Karpas-422 (cell line): ENCODE measurements around the gene LRRN4CL. TPM values are rescaled to one million over a fixed set of nuclear protein-coding genes. Genes with fewer than 3 reads are reported as not detected.
"Not testable (repeated sequence)": the region's sequence is repeated elsewhere in the genome, so short reads cannot be mapped to it uniquely, and the experiment has no call there.

Source experiments
- DNase-seq: peaks from one replicate; pipeline ENCODE4 v3.0.0-alpha.2; 2015
- H2AFZ ChIP-seq: fragments of 200-600 bp; sonication (generic); 2 replicates; pipeline ENCODE4 v1.6.1; 2014; ENCODE audit warnings: antibody characterized with exemption, low read length, mixed read lengths
- H3K27ac ChIP-seq: fragments of 200-600 bp; sonication (generic); 2 replicates; pipeline ENCODE4 v1.5.1; 2014; ENCODE audit warnings: mild to moderate bottlenecking, low read length, moderate library complexity
- H3K27me3 ChIP-seq: fragments of 200-600 bp; sonication (generic); 2 replicates; pipeline ENCODE4 v1.6.1; 2014; ENCODE audit warnings: low read length, mixed read lengths
- H3K36me3 ChIP-seq: fragments of 200-600 bp; sonication (generic); 2 replicates; pipeline ENCODE4 v1.6.1; 2014; ENCODE audit warnings: low read length, mixed read lengths; ENCODE audit not compliant: insufficient read depth
- H3K4me1 ChIP-seq: fragments of 200-600 bp; sonication (generic); 2 replicates; pipeline ENCODE4 v1.6.1; 2014; ENCODE audit warnings: mild to moderate bottlenecking, low read length, mixed read lengths
- H3K4me2 ChIP-seq: fragments of 200-600 bp; sonication (generic); 2 replicates; pipeline ENCODE4 v1.6.1; 2014; ENCODE audit warnings: low read length, low read depth, mild to moderate bottlenecking; ENCODE audit not compliant: poor library complexity, severe bottlenecking
- H3K4me3 ChIP-seq: fragments of 200-600 bp; sonication (generic); 2 replicates; pipeline ENCODE4 v1.5.1; 2014; ENCODE audit warnings: mild to moderate bottlenecking, antibody characterized with exemption, low read length, mixed read lengths
- H3K79me2 ChIP-seq: fragments of 200-600 bp; sonication (generic); 2 replicates; pipeline ENCODE4 v1.6.1; 2014; ENCODE audit warnings: mild to moderate bottlenecking, low read length, mixed read lengths
- H3K9ac ChIP-seq: fragments of 200-600 bp; sonication (generic); 2 replicates; pipeline ENCODE4 v1.6.0; 2014; ENCODE audit warnings: low read length
- H3K9me2 ChIP-seq: fragments of 200-600 bp; sonication (generic), shearing (Covaris generic); replicated peaks from 2 replicates; pipeline ENCODE4 v1.6.0; 2014; ENCODE audit warnings: mild to moderate bottlenecking, low read length, moderate library complexity; ENCODE audit not compliant: insufficient read depth
- H3K9me3 ChIP-seq: fragments of 300-700, 200-600 bp; sonication (generic); 2 replicates; pipeline ENCODE4 v1.6.1; 2014; ENCODE audit warnings: low read length, mixed read lengths
- H4K20me1 ChIP-seq: fragments of 200-600 bp; sonication (generic); 2 replicates; pipeline ENCODE4 v1.6.1; 2014; ENCODE audit warnings: mild to moderate bottlenecking, antibody characterized with exemption, low read length, low read depth; ENCODE audit not compliant: insufficient read depth
- total RNA-seq: library from RNA; depleted of rRNA; stranded (reverse); fragments of >200 nt; shearing (Covaris generic); gene quantifications from 2 replicates; pipeline ENCODE4 v1.2.3, GENCODE V29; 2014; ENCODE audit warnings: low replicate concordance; rRNA removed

LRRN4CL gene
- 0.45 and 0.54 TPM in 2 replicates for total RNA-seq

GRCh38 chr11:62689421-62690183 lies at the start of gene LRRN4CL:
Gene LRRN4CL, minus strand, starts transcription at chr11:62689530. Its CDS starts 1,022 bp downstream, at chr11:62688508.
- Histone ChIP-seq H3K4me2 (no peak within 1 kb of the TSS), H3K4me3 (no peak within 1 kb of the TSS), H3K9me3 (no peaks in the 10 kb centered on the region), H4K20me1 (no peaks in the 10 kb centered on the region), H2AFZ (no peak within 1 kb of the TSS), H3K9me2 (no peaks in the 10 kb centered on the region), H3K9ac (no peak within 1 kb of the TSS), H3K36me3 (peaks cover 24% of the 10 kb centered on the region), H3K4me1 (no peaks in the 10 kb centered on the region), H3K27me3 (no peaks in the 10 kb centered on the region), H3K79me2 (no peaks in the 10 kb centered on the region), H3K27ac (no peak within 1 kb of the TSS)
- DNase-seq, result no peak

DNA sequence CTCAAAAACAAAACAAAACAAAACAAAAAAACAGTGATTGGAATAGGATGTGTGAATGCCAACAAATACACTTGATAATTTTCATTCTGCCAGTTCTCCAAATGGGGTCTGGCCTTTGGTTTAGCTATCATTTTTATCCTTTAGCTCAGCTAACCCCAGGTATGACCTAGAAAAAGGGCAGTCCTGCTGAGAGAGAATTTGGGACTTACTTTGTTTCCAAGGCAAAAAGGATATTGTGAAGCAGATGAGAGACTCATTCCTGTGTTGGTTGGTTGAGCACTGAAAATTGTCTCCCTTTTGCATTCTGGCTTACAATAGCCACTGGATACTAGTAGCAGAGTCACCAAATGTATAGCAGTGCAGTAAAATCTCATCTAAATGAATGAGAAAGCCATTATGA lies 47.9 kb upstream of the LRRN4CL start:
- H3K4me3 ChIP-seq, result no peak overlapping the region
- H3K36me3 ChIP-seq, result peaks cover 24% of the 10 kb centered on the region

GRCh38 chr11:62732830-62733229 lies 43.5 kb upstream of the LRRN4CL start:
- peaks cover 10% of the 10 kb centered on the region for H3K4me1 ChIP-seq
- no peaks in the 10 kb centered on the region for H4K20me1 ChIP-seq
- no peak overlapping the region for H3K27ac ChIP-seq
- H3K36me3 ChIP-seq, result peaks cover 15% of the 10 kb centered on the region; the same call in 1 of the 2 replicates
- H3K27me3 ChIP-seq, result no peaks in the 10 kb centered on the region
- peak; percentile 75 for DNase-seq
- H3K79me2 ChIP-seq, result peaks cover 33% of the 10 kb centered on the region
- no peak overlapping the region for H3K9ac ChIP-seq
- no peak overlapping the region for H2AFZ ChIP-seq
- H3K4me2 ChIP-seq, result no peak overlapping the region
- H3K9me2 ChIP-seq, result no peaks in the 10 kb centered on the region
- no peak overlapping the region for H3K4me3 ChIP-seq
- H3K9me3 ChIP-seq, result no peaks in the 10 kb centered on the region

More for the DNA sequence above, 47.9 kb upstream of the LRRN4CL start:
- H2AFZ ChIP-seq, result no peak overlapping the region
- H3K4me2 ChIP-seq, result no peak overlapping the region
- no peaks in the 10 kb centered on the region for H3K9me3 ChIP-seq
- H3K79me2 ChIP-seq, result peaks cover 5% of the 10 kb centered on the region
- no peaks in the 10 kb centered on the region for H4K20me1 ChIP-seq
- H3K9me2 ChIP-seq, result no peaks in the 10 kb centered on the region
- DNase-seq, result no peak
- H3K4me1 ChIP-seq, result no peaks in the 10 kb centered on the region
- no peaks in the 10 kb centered on the region for H3K27me3 ChIP-seq
- H3K9ac ChIP-seq, result no peak overlapping the region
- no peak overlapping the region for H3K27ac ChIP-seq

DNA sequence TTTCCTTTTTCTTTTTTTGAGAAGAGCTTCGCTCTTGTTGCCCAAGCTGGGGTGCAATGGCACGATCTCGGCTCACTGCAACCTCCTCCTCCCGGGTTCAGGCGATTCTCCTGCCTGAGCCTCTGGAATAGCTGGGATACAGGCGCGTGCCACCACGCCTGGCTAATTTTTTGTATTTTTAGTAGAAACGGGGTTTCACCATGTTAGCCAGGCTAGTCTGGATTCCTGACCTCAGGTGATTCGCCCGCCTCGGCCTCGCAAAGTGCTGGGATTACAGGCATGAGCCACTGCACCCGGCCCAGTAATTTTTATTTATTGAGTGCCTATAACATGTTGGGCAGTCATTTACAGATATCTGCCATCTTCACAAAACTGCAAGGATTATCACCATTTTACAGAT lies 40.7 kb upstream of the LRRN4CL start:
- H3K79me2 ChIP-seq, result peaks cover 50% of the 10 kb centered on the region

GRCh38 chr11:62728171-62728988 lies 39.0 kb upstream of the LRRN4CL start, which contains the start of gene TTC9C:
Gene TTC9C, plus strand, starts transcription at chr11:62728486. Its CDS starts 363 bp downstream, at chr11:62728849.
- peak; percentile 93 for DNase-seq
- H3K27ac ChIP-seq, result peak within 1 kb of the TSS; percentile 94
- H2AFZ ChIP-seq, result peak within 1 kb of the TSS; percentile 68; the same call in 1 of the 2 replicates
- no peaks in the 10 kb centered on the region for H3K27me3 ChIP-seq
- no peaks in the 10 kb centered on the region for H3K9me2 ChIP-seq
- H3K9ac ChIP-seq, result peak within 1 kb of the TSS; percentile 90
- peaks cover 25% of the 10 kb centered on the region for H4K20me1 ChIP-seq
- peaks cover 31% of the 10 kb centered on the region for H3K36me3 ChIP-seq
- peaks cover 27% of the 10 kb centered on the region for H3K4me1 ChIP-seq
- H3K9me3 ChIP-seq, result no peaks in the 10 kb centered on the region
- peaks cover 66% of the 10 kb centered on the region for H3K79me2 ChIP-seq
- H3K4me3 ChIP-seq, result peak within 1 kb of the TSS; percentile 89
- H3K4me2 ChIP-seq, result peak within 1 kb of the TSS; percentile 89

More for the DNA sequence above, 40.7 kb upstream of the LRRN4CL start:
- DNase-seq, H3K9me2 ChIP-seq, H2AFZ ChIP-seq, H3K27me3 ChIP-seq, H3K9me3 ChIP-seq, H3K27ac ChIP-seq: not testable (repeated sequence)
- H4K20me1 ChIP-seq, result peaks cover 15% of the 10 kb centered on the region
- H3K4me2 ChIP-seq, result peak overlapping the region; percentile 89
- H3K36me3 ChIP-seq, result peaks cover 17% of the 10 kb centered on the region
- H3K4me3 ChIP-seq, result peak overlapping the region; percentile 89
- H3K4me1 ChIP-seq, result peaks cover 16% of the 10 kb centered on the region
- peak overlapping the region; percentile 90 for H3K9ac ChIP-seq

GRCh38 chr11:62727872-62728170 lies 38.5 kb upstream of the LRRN4CL start:
- Histone ChIP-seq H3K4me2 (peak overlapping the region; percentile 89), H3K9me2 (no peaks in the 10 kb centered on the region), H3K27ac (peak overlapping the region; percentile 94), H2AFZ (peak overlapping the region; percentile 68; the same call in 1 of the 2 replicates), H3K79me2 (peaks cover 67% of the 10 kb centered on the region), H3K9ac (peak overlapping the region; percentile 90), H3K9me3 (no peaks in the 10 kb centered on the region), H3K4me3 (peak overlapping the region; percentile 89), H3K36me3 (peaks cover 30% of the 10 kb centered on the region), H4K20me1 (peaks cover 25% of the 10 kb centered on the region), H3K4me1 (peaks cover 27% of the 10 kb centered on the region), H3K27me3 (no peaks in the 10 kb centered on the region)
- DNase-seq, result peak; percentile 99

GRCh38 chr11:62727165-62727871 lies 38.0 kb upstream of the LRRN4CL start, which contains the start of gene HNRNPUL2:
Gene HNRNPUL2, minus strand, starts transcription at chr11:62727457. Its CDS starts 301 bp downstream, at chr11:62727156.
- Histone ChIP-seq H3K27me3 (no peaks in the 10 kb centered on the region), H3K9ac (peak within 1 kb of the TSS; percentile 90), H3K9me3 (no peaks in the 10 kb centered on the region), H3K79me2 (peaks cover 72% of the 10 kb centered on the region), H3K4me3 (peak within 1 kb of the TSS; percentile 89), H3K4me2 (peak within 1 kb of the TSS; percentile 89), H2AFZ (peak within 1 kb of the TSS; percentile 68; the same call in 1 of the 2 replicates), H4K20me1 (peaks cover 25% of the 10 kb centered on the region), H3K36me3 (peaks cover 35% of the 10 kb centered on the region), H3K9me2 (no peaks in the 10 kb centered on the region), H3K4me1 (peaks cover 27% of the 10 kb centered on the region), H3K27ac (peak within 1 kb of the TSS; percentile 94)
- DNase-seq, result peak; percentile 100
